OCI-LY1 (cell line): ENCODE results near the gene COL18A1.

Source experiments
- H2AFZ ChIP-seq: fragments of 200-600 bp; sonication (generic), shearing (Covaris generic); 2 replicates; pipeline ENCODE4 v1.6.0; 2014; ENCODE audit warnings: antibody characterized with exemption, mild to moderate bottlenecking, low read length
- H3F3A ChIP-seq: fragments of 200-600 bp; sonication (generic), shearing (Covaris generic); 2 replicates; pipeline ENCODE4 v1.6.0; 2014; ENCODE audit warnings: mild to moderate bottlenecking, antibody characterized with exemption, low read length, moderate library complexity; ENCODE audit not compliant: insufficient read depth
- H3K27ac ChIP-seq: fragments of 200-600 bp; sonication (generic); 2 replicates; pipeline ENCODE4 v1.5.1; 2014; ENCODE audit warnings: low read length, mixed run types, mild to moderate bottlenecking, low read depth; ENCODE audit not compliant: poor library complexity, severe bottlenecking
- H3K27me3 ChIP-seq: fragments of 200-600 bp; sonication (generic); 2 replicates; pipeline ENCODE4 v1.6.0; 2014; ENCODE audit warnings: antibody characterized with exemption, mild to moderate bottlenecking, low read length, moderate library complexity; ENCODE audit not compliant: insufficient read depth
- H3K36me3 ChIP-seq: fragments of 200-600 bp; sonication (generic); 2 replicates; pipeline ENCODE4 v1.6.1; 2014; ENCODE audit warnings: mild to moderate bottlenecking, antibody characterized with exemption, low read length, moderate library complexity, mixed read lengths; ENCODE audit not compliant: insufficient read depth
- H3K4me1 ChIP-seq: fragments of 200-600 bp; sonication (generic); 2 replicates; pipeline ENCODE4 v1.5.1; 2014; ENCODE audit warnings: mild to moderate bottlenecking, low read length, moderate library complexity; ENCODE audit not compliant: insufficient read depth, severe bottlenecking
- H3K4me2 ChIP-seq: fragments of 200-600 bp; sonication (generic), shearing (Covaris generic); 2 replicates; pipeline ENCODE4 v1.6.1; 2014; ENCODE audit warnings: low read length
- H3K4me3 ChIP-seq: fragments of 200-600 bp; sonication (generic); 2 replicates; pipeline ENCODE4 v1.5.1; 2014; ENCODE audit warnings: low read length, low read depth, mild to moderate bottlenecking, mixed read lengths; ENCODE audit not compliant: poor library complexity, severe bottlenecking
- H3K79me2 ChIP-seq: fragments of 200-600 bp; shearing (Covaris generic); 2 replicates; pipeline ENCODE4 v1.6.1; 2016; ENCODE audit warnings: mixed run types, low read length, mixed read lengths; ENCODE audit not compliant: insufficient read depth
- H3K9ac ChIP-seq: fragments of 200-600 bp; sonication (generic), shearing (Covaris generic); 2 replicates; pipeline ENCODE4 v1.6.1; 2014; ENCODE audit warnings: mild to moderate bottlenecking, low read length, mixed read lengths
- H3K9me2 ChIP-seq: fragments of 200-600 bp; sonication (generic), shearing (Covaris generic); 2 replicates; pipeline ENCODE4 v1.6.1; 2014; ENCODE audit warnings: low read depth, mild to moderate bottlenecking, low read length, mixed read lengths
- H3K9me3 ChIP-seq: fragments of 200-600 bp; shearing (Covaris generic); 2 replicates; pipeline ENCODE4 v1.6.1; 2014; ENCODE audit warnings: low read length, mixed read lengths
- H4K20me1 ChIP-seq: fragments of 200-600 bp; sonication (generic), shearing (Covaris generic); 2 replicates; pipeline ENCODE4 v1.6.0; 2016; ENCODE audit warnings: mild to moderate bottlenecking, low read length; ENCODE audit not compliant: insufficient read depth
- EZH2 ChIP-seq: fragments of 200-600 bp; sonication (generic), shearing (Covaris generic); IDR thresholded peaks from 2 replicates; pipeline ENCODE4 v1.8.0; 2017; ENCODE audit warnings: borderline replicate concordance, mixed run types, mild to moderate bottlenecking, antibody characterized with exemption, low read length, moderate library complexity, mixed read lengths
- TF ChIP-seq, protein P1 (sequence below): fragments of 200-600 bp; sonication (generic), shearing (Covaris generic); IDR thresholded peaks from 2 replicates; pipeline ENCODE4 v1.5.1; 2017; ENCODE audit warnings: mild to moderate bottlenecking, antibody characterized with exemption, low read length, moderate library complexity, mixed read lengths

COL18A1 gene

DNA sequence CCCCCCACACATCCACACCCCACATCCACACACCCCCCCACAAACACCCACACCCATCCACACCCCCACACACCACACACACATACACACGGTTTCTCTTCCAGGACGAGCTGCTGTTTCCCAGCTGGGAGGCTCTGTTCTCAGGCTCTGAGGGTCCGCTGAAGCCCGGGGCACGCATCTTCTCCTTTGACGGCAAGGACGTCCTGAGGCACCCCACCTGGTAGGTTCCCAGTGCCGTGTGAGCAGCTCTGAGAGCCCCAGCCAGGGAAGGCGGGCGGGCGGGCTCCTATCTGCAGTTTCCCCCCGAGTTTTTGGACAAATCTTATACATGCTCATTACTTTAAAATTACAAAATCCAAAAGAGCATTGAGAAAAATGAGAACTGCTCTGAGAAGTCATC is 106.0 kb downstream of the COL18A1 start:
- Histone ChIP-seq H4K20me1 (no peaks in the 10 kb centered on the region), H3K4me1 (no peaks in the 10 kb centered on the region), H3K9me3 (no peaks in the 10 kb centered on the region), H3K27ac (no peak overlapping the region), H3K9me2 (no peaks in the 10 kb centered on the region), H3K79me2 (no peaks in the 10 kb centered on the region), H3K4me2 (no peak overlapping the region), H3K36me3 (no peaks in the 10 kb centered on the region), H2AFZ (no peak overlapping the region), H3K9ac (no peak overlapping the region), H3F3A (no peaks in the 10 kb centered on the region), H3K27me3 (peaks cover 6% of the 10 kb centered on the region; the same call in 1 of the 2 replicates), H3K4me3 (no peak overlapping the region)
- TF ChIP-seq, protein P1, sequence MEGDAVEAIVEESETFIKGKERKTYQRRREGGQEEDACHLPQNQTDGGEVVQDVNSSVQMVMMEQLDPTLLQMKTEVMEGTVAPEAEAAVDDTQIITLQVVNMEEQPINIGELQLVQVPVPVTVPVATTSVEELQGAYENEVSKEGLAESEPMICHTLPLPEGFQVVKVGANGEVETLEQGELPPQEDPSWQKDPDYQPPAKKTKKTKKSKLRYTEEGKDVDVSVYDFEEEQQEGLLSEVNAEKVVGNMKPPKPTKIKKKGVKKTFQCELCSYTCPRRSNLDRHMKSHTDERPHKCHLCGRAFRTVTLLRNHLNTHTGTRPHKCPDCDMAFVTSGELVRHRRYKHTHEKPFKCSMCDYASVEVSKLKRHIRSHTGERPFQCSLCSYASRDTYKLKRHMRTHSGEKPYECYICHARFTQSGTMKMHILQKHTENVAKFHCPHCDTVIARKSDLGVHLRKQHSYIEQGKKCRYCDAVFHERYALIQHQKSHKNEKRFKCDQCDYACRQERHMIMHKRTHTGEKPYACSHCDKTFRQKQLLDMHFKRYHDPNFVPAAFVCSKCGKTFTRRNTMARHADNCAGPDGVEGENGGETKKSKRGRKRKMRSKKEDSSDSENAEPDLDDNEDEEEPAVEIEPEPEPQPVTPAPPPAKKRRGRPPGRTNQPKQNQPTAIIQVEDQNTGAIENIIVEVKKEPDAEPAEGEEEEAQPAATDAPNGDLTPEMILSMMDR: no peak
- TF ChIP-seq EZH2: no peak

DNA sequence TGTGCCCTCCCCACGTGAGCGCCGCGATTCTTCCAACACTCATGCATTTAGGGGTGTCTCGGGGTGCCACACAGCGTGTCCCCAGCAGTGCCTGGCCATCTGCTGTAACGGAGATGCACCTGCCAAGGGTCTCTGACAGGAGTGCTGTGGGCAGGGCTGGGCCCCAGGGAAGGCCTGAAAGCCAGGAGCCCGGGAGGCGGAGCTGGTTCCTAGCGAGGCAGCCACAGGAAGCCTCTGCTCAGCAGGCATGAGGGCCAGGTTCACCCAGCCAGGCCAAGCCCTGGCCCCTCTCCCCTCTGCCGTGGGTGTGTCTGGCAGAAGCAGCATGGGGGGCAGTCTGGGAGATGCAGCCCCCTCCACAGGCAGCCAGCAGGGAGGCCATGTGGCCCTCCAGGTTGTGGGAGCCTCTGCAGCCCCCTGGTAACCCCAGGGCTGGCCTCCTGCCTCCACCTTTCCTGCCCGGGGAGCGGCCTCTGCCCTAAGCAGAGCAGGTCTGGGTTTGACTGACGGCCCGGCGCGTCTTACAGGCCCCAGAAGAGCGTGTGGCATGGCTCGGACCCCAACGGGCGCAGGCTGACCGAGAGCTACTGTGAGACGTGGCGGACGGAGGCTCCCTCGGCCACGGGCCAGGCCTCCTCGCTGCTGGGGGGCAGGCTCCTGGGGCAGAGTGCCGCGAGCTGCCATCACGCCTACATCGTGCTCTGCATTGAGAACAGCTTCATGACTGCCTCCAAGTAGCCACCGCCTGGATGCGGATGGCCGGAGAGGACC is 106.9 kb downstream of the COL18A1 start:
- Histone ChIP-seq H3F3A (no peaks in the 10 kb centered on the region), H3K9ac (no peak overlapping the region), H3K27me3 (0 out of 2 replicates have a peak, but pooled peaks cover 6% of the 10 kb centered on the region), H3K4me3 (no peak overlapping the region), H2AFZ (no peak overlapping the region), H3K27ac (no peak overlapping the region), H3K9me3 (no peaks in the 10 kb centered on the region), H3K79me2 (no peaks in the 10 kb centered on the region), H3K36me3 (no peaks in the 10 kb centered on the region), H3K9me2 (no peaks in the 10 kb centered on the region), H4K20me1 (no peaks in the 10 kb centered on the region), H3K4me1 (no peaks in the 10 kb centered on the region), H3K4me2 (no peak overlapping the region)
- no peak for TF ChIP-seq EZH2
- TF ChIP-seq, protein P1: no peak

DNA sequence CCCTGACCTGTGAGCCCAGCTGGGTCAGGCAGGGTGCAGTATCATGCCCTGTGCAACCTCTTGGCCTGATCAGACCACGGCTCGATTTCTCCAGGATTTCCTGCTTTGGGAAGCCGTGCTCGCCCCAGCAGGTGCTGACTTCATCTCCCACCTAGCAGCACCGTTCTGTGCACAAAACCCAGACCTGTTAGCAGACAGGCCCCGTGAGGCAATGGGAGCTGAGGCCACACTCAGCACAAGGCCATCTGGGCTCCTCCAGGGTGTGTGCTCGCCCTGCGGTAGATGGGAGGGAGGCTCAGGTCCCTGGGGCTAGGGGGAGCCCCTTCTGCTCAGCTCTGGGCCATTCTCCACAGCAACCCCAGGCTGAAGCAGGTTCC is 107.6 kb downstream of the COL18A1 start:
- Histone ChIP-seq H3K4me1 (no peaks in the 10 kb centered on the region), H3K79me2 (no peaks in the 10 kb centered on the region), H3K9ac (no peak overlapping the region), H3K27ac (no peak overlapping the region), H4K20me1 (no peaks in the 10 kb centered on the region), H3F3A (no peaks in the 10 kb centered on the region), H3K9me3 (no peaks in the 10 kb centered on the region), H3K36me3 (no peaks in the 10 kb centered on the region), H3K27me3 (0 out of 2 replicates have a peak, but pooled peaks cover 6% of the 10 kb centered on the region), H2AFZ (no peak overlapping the region), H3K4me3 (no peak overlapping the region), H3K4me2 (no peak overlapping the region), H3K9me2 (no peaks in the 10 kb centered on the region)
- no peak for TF ChIP-seq EZH2
- TF ChIP-seq, protein P1: no peak
